ENCODE data around the gene XAB2. TPM values are rescaled to one million over a fixed set of nuclear protein-coding genes. Genes with fewer than 3 reads are reported as not detected.

The XAB2 gene
- total RNA-seq, 1 experiment from 2014 or later: 48.0 TPM

- Histone ChIP-seq H3K9ac (ENCODE audit: extremely low read depth, insufficient read length, low read length) (peak overlapping the region; percentile 33), H2BK15ac (ENCODE audit: low read depth, low read length) (no peak overlapping the region), H3K23me2 (ENCODE audit: insufficient read length, low read depth, low read length, poor library complexity, severe bottlenecking) (peaks cover 9% of the 10 kb centered on the region), H4K20me1 (ENCODE audit: control insufficient read depth, insufficient read depth, insufficient read length) (no peaks in the 10 kb centered on the region), H4K91ac (ENCODE audit: insufficient read length, low read depth, low read length) (no peak overlapping the region), H2BK20ac (ENCODE audit: low read depth, low read length, poor library complexity, severe bottlenecking) (no peak overlapping the region), H3K23ac (ENCODE audit: insufficient read length, low read depth, low read length) (no peak overlapping the region), H2BK5ac (ENCODE audit: insufficient read length, low read length) (no peak overlapping the region), H3K4me1 (ENCODE audit: insufficient read depth, low read length) (no peaks in the 10 kb centered on the region; the same call in 1 of the 2 replicates), H3T11ph (ENCODE audit: low read length) (no peak overlapping the region), H3K27me3 (ENCODE audit: insufficient read depth, low read length) (no peaks in the 10 kb centered on the region), H2BK12ac (ENCODE audit: insufficient read length, low read depth, low read length) (no peak overlapping the region), H3K4ac (ENCODE audit: low read depth, low read length) (no peak overlapping the region), H3K56ac (ENCODE audit: insufficient read length, low read depth, low read length) (no peak overlapping the region), H2AK5ac (ENCODE audit: insufficient read length, low read length) (no peak overlapping the region), H3K14ac (ENCODE audit: insufficient read depth, low read length) (0 out of 2 replicates have a peak overlapping the region, but pooled peaks have one; percentile 46), H3K79me1 (ENCODE audit: insufficient read depth, low read depth, low read length, poor library complexity, severe bottlenecking) (peaks cover 3% of the 10 kb centered on the region), H4K5ac (ENCODE audit: insufficient read length, low read depth, low read length) (no peak overlapping the region), H4K8ac (replicated peaks; ENCODE audit: insufficient read length, low read depth, low read length) (no peak overlapping the region), H3K4me2 (ENCODE audit: insufficient read depth, insufficient read length, low read length) (peak overlapping the region; percentile 67), H3K18ac (ENCODE audit: insufficient read length, low read depth, low read length) (no peak overlapping the region), H3K79me2 (ENCODE audit: insufficient read depth, low read length) (no peaks in the 10 kb centered on the region; the same call in 1 of the 2 replicates), H2AFZ (ENCODE audit: low read length) (no peak overlapping the region), H3K27ac (ENCODE audit: insufficient read length, low read depth, low read length) (no peak overlapping the region), H2BK120ac (ENCODE audit: low read depth, low read length, poor library complexity, severe bottlenecking) (no peak overlapping the region), H3K9me3 (ENCODE audit: control insufficient read depth, low read depth, low read length) (no peaks in the 10 kb centered on the region)
- WGBS (ENCODE audit: extremely low coverage, insufficient read length, low lambda C conversion rate): no CpG with 5 or more reads among the region's 70 CpGs
- no peak for DNase-seq
- Mint-ChIP-seq H3K27me3 (ENCODE audit: low read depth) (peaks cover 25% of the 10 kb centered on the region), H3K9me3 (no peaks in the 10 kb centered on the region), H3K4me3 (peak overlapping the region; percentile 80 to 86), H3K36me3 (ENCODE audit: insufficient read depth in 1 of 3, low read depth in 3 of 3) (peaks cover 3 to 18% (median 12%) of the 10 kb centered on the region in 3 experiments; a peak in 4 of 7 replicates), H3K4me1 (peaks cover 16 to 18% of the 10 kb centered on the region in 2 experiments), H3K27ac (no peak overlapping the region)
- TF ChIP-seq CTCF (conservative IDR thresholded peaks at IDR 0.05): no peak
Observed at GRCh38 chr19:7596211-7596937, 33.0 kb downstream of the XAB2 start.

All from H9 (cell line).